ENCODE data around the gene JCAD.
"Not testable (repeated sequence)": the region's sequence is repeated elsewhere in the genome, so short reads cannot be mapped to it uniquely, and the experiment has no call there.

JCAD gene

DNA sequence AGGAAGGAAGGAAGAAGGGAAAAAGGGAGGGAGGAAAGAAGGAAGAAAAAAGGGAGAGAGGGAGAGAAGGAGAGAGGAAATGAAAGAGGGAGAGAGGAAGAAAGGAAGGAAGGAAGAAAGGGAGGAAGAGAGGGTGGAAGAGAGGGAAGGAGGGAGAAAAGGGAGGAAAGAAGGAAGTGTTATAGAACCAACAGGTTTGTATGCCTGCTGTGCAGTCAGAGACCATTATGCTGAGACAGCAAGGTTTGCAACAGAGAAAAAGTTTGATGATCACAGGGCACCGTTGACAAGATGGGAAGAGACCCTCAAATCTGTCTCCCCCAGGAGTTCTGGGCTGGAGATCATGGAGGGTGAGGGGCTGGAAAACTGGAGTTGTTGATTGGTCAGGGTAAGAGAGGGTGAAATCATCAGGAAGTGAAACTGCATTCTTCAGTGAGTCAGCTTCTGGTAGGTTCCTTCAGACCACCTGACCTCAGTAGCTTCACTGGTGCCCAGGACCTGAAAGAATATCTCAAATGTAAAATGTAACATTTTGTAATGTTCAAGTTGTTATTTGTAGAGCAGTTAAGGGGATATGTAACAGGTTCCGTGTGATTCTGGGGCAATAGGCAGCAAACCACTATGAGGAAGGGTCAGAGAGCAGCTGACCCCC is 76.3 kb downstream of the JCAD start:
- no peak for DNase-seq (ENCODE audit: low read depth)

DNA sequence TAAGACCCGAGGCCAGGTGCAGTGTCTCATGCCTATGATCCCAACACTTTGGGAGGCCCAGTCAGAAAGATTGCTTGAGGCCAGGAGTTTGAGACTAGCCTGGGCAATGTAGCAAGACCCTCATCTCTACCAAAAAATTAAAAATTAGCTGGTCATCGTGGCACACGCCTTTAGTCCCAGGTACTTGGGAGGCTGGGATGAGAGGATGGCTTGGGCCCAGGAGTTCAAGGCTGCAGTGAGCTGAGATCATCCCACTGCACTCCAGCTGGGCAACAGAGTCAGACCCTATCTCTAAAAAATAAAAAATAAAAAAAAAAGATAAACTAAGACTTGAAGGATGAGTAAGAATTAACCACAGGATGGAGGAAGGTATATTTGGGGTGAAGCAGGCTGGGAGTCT is 77.9 kb downstream of the JCAD start:
- DNase-seq (ENCODE audit: low read depth) = no peak

- no peak for DNase-seq (ENCODE audit: low read depth)
Observed at GRCh38 chr10:29980084-29980483, 79.3 kb downstream of the JCAD start.

DNA sequence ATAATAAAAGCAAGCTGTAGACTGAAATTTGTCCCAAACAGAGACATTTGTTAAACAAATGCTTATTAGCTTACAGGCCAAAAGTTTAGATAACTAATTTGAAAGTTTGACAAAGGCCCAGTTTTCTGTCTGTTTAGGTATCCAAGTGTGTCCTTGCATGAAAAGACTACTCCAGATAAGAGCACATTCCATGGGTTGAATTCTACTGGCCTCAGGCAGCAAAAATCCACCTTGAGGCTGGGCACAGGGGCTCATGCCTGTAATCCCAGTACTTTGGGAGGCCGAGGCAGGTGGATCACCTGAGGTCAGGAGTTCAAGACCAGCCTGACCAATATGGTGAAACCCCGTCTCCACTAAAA is 80.0 kb downstream of the JCAD start:
- not testable (repeated sequence) for DNase-seq (ENCODE audit: low read depth)

GRCh38 chr10:29977171-29977570 is 82.2 kb downstream of the JCAD start:
- DNase-seq (ENCODE audit: low read depth) = no peak

- DNase-seq (ENCODE audit: low read depth) = no peak
Observed at GRCh38 chr10:29976134-29976533, 83.3 kb downstream of the JCAD start.

DNA sequence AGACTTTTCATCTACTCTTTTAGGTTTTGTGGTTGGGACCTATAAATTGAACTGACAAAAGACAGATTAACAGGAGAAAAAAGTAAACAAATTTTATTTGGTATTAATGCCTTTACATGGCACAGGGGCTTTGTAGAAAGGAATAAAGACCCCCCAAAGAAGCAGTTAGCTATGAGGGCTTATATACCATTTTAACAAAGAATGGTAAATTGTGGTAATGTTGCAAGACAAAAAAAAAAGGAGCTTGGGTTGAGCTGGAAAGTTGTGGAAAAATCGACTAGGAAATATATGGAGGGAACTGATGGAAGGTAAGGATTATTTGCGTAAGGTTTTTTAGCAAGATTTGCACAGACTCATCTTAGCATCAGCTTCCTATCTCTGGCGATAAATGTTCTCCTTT is 84.6 kb downstream of the JCAD start:
- DNase-seq (ENCODE audit: low read depth) = no peak

- DNase-seq (ENCODE audit: low read depth) = no peak
Observed at GRCh38 chr10:29973921-29974320, 85.5 kb downstream of the JCAD start.

DNA sequence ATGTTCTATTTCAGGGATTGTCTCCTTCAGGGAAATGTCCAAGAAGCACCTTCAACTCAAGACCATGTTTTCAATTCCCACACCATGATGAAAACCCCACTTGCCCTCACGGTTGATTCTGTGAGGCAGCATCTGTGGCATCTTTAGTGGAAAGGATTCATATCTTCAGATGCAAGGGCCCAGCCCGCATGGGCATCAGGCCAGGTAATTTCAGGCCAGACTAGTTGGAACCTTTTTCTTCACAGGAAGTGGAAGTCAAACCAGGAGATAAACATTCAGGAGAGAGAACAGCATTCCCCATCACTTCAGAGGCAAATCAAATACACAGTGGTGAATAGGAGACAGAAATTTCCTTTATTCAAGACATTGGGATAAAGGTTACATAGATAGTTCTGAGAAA is 88.8 kb downstream of the JCAD start:
- DNase-seq (ENCODE audit: low read depth) = no peak

- no peak for DNase-seq (ENCODE audit: low read depth)
Observed at GRCh38 chr10:29970012-29970396, 89.4 kb downstream of the JCAD start.

DNA sequence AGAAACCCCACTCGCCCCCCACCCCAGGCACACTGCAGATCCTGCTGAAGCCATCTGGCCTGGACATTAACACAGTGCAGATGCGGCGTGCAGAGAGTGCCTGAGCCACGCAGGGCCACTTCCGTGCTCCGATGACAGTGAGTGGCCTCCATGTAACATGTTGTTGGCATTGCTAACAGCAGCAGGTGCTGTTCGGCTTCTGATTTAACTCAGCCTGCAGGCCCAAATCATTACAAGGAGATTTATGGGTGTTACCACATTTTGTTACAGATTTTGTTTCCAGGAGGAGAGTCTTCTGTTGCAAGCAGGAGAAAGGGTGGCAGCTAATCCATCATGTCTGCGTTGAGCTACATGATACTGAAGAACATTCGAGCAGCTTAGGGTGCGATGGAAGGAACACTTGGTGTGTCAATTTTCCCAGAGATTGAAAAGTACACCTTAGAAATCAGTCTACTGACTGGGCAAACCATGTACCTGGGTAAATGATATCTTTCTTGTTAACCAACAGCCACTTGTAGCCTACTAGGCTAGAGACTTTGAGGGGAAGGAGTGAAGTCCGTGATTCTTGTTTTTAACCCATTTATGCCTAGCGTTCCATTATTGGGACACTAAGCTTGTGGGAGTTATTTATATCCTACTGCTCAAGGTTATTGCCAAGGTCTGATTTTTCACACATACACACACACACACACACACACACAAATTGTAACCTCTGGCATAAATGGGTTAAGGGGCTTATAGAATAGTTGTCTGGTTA is 90.0 kb downstream of the JCAD start:
- DNase-seq (ENCODE audit: low read depth) = no peak

- DNase-seq (ENCODE audit: low read depth) = no peak
Observed at GRCh38 chr10:29968585-29968984, 90.8 kb downstream of the JCAD start.

DNA sequence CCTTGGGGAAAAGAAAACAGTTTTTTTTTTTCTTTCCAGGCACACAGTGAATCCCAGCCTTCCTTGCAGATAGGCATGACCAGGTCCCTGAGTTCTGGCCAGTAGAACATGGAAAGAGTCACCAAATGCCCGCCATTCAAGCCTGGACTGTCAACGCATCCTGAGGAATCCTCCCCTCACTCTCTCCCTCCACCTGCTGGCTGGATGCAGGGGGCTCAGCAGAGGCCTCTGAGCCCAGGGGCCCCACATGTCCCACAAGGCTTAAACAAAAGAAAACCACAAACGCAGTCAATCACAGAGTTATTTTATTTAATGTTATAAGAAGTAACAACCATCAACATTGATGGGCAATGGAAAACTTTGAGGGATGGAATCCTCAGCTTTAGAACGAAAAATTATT is 93.1 kb downstream of the JCAD start:
- no peak for DNase-seq (ENCODE audit: low read depth)

Measured in stimulated activated CD8-positive, alpha-beta memory T cell treated with anti-CD3 and anti-CD28 coated beads, Interleukin-15, amount 100 ng/mL, for 24 hours (primary cell).